HG02870 (cell line): ENCODE results near the gene C11orf42.
"Not testable (repeated sequence)": the region's sequence is repeated elsewhere in the genome, so short reads cannot be mapped to it uniquely, and the experiment has no call there.

Source experiments
- ATAC-seq: cut with Tn5 transposase; IDR thresholded peaks from one replicate; pipeline ENCODE4 v1.9.1; 2021; ENCODE audit warnings: mild to moderate bottlenecking, moderate library complexity; ENCODE audit not compliant: unreplicated experiment

The C11orf42 gene

DNA sequence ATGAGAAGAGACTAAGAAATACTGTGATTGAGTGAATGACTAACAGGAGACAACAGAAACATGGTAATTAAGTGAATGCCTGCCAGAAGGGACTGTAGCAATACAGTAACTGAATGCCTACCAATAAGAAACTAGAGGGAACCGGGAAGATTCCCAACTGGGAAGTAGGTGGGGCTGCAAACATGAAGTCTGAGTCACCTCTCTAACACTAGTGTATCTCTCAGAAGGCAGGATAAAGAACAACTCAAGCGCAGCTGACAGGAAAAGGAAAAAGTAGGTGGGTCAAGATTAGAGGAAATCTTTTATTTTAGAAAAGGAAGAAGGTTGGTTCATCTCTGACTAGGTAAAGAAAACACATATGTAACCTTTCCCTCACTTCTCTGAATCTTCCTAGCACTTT lies 14.0 kb downstream of the C11orf42 start:
- ATAC-seq, result no peak

DNA sequence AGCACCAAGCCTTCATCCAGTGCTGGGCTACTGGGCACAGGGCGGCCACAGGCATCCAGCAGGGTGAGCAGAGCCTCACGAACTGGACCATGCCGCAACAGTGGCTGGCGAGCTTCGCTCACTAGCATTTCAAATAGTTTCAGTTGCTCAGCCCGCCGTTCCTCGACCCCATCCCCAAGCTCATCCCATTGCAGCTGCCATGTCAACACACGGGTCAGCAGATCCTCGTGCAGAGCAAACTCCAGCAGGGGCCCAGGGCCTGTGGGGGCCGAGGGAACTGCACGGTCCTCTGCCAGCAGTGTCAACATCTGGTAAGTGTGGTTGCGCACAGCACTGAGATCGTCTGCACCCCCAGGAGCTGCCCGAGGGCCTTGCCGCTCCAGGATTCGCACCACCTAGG lies 18.5 kb downstream of the C11orf42 start:
- ATAC-seq, result no peak

DNA sequence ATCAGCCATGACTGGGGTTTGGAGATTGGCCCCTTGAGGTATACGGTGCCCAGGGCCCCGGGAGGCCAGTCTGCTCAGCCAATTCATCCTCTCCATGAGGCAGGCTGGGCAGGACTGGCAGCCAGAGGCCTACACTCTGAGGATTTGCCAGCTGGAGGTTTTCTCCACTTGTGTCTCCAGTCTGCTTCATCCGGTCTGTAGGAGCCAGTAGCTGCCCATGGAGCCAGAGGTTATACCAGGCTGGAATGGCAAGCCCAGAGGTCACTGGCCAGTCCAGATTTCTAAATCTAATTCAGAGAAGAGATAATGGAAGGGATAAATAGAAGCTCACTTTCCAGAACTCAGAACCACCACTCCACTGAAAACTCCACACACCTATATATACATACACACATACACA lies 19.1 kb downstream of the C11orf42 start:
- no peak for ATAC-seq

DNA sequence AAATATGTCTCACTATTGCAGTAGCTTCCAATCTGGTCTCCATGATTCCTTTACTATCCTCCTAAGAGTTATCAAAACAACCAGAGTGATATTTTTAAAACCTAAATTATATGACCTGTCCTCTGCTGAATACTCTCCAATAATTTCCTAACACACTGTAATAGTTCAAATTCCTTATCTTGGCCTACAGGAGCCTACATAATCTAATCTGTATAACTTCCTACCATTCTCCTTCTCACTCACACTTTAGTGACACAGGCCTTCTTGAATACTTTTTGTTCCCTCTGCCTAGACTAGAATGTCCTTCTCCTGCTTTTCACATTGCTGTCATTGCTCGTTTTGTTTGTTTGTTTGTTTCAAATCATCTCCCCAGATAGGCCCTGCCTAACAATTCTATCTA lies 19.7 kb downstream of the C11orf42 start:
- no peak for ATAC-seq

DNA sequence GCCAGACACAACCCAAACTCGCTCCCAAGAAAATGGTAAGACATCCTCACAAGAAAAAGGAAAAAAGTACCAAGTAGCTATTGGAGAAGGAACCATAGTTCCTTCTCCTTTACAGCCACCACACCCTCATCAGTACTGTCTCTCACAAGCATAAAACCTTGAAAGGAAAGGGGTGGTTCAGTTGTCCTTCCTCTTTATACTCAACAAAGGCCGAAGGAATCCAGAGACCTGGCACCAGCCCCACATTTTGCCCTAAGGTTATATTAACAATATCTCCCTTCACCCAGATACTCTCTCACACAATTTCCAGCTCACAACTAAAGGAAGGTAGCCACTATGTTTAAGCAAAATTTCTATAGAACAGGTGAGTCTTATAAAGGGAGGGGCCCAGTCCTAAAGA lies 20.5 kb downstream of the C11orf42 start:
- ATAC-seq, result no peak

DNA sequence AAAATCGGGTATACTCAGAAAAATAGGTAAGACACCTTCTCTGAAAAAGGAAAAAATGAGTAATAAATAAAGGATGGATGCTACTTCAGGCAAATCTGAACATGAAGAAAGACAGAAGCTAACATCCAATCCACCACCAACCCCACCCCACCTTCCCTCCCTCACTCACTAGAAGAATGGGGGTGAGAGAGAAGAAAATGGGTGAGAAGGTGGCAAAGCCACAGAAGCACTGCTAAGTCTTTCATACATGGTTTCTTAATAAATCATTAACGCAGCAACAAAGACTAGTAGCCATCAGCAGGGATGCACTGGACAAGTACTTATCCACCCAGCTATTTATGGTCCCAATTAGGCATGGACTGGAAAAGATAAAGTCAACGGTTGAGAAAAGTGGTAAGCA lies 23.2 kb downstream of the C11orf42 start:
- no peak for ATAC-seq

DNA sequence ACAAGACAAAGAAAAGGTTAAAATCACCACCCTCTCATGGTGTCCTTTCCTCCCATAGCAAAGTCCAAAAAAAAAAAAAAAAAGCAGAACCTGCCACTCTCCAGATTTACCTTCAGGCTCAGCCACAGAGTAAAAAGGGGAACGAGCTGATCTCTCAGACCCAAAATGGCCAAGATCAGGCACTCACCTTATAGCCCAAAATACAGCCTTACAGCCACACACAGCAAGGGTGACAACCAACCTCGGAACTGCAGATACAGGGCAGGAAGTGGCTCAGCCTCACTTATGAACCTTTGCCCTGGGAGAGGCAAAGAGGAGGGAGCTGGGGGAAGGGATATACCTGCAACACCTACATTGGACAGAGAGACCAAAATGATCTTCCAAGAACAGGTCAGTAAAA lies 24.6 kb downstream of the C11orf42 start:
- no peak for ATAC-seq

DNA sequence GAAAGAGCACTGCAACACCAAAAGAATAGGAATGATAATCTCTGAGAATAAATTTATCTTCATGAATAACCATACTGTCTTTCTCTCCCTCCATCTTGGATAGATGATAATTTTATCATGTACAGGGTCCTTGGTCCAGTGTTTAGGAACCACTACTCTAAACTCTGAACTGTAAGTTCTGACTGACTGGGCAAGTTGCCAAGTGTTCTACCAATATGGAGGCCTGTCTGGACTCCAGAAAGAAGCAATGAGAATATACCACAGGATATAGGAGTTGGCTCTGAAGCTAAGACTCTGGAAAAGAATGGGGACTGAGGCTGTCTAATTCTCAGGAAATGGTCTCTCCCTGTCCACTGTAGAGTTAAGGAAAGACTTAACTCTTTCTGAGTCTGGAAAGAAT lies 27.5 kb downstream of the C11orf42 start:
- ATAC-seq, result no peak

DNA sequence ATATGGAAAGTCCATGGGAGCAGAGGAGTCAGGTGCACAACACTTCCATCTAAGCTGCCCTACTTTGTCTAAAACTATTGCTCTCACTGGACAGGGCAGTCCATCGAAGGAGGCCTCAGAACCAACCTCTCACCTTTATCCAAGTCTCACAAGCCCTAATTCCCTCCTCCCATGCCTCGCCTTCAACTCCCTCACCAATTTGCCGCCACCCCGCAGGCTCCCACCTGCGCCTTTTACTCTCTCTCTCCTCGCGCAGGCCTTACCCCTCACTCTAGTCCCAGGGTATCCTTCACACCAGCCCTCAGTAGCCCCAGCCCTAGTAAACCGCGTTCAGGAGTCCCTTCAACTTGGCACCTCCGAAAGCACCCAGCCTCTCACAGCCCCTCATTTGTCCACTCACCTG lies 28.6 kb downstream of the C11orf42 start:
- ATAC-seq, result no peak

DNA sequence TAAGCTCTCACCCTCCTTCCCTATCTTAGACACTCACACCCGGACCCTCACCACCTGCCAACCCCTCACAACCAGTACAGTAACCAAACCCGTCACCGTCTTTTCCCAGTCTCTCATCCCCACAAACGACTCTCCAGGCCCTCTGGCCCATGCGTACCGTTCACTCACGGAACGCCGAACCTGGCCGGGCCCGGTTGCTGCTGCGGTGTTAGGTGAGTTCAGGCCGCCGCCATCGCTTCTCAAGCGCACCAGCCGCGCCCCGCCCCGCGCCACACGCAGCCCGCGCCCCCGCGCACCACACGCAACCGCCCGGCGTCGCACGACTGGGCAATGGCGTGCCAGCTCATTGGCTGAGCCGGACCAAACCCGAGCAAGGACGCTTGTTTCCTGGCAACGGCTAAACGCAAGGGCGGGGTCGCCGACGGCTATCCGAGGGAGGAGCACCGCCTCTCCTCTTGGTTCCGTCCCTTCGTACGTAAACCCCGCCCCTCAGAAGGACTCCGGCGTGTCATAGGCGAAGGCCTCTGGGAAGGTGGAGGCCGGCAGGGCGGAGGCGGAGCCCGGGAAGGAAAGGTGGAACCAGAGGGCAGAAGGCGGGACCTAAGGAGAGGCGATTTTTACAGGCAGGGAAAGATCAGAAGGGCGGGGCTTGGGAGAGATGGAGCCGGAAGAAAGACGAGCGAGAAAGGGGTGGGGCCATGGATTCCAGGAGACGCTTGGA lies 29.2 kb downstream of the C11orf42 start, which contains the start of gene FHIP1B:
Gene FHIP1B, minus strand, starts transcription at position 250 of the 721 bp plus-strand sequence. CDS start 10,120 bp downstream, outside the sequence.
- peak; percentile 93 for ATAC-seq

DNA sequence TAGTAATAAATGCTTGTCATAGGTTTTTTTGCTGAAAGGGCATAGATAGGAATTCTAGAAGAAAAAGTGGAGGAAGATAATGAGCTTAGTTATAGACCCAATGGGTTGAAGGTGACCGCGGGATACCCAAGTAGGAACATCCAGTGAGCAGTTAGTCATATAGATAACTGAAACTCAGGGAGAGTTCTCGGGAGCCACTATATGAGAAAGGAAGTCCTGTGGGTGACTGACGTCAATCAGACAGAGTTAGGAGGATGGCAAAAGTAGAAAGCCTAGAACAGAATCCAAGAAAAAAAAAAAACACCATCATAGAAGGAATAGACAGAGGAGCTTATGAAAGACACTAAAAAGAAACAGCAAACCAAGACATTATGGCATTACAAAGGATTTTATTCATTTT lies 31.9 kb downstream of the C11orf42 start:
- ATAC-seq, result no peak

DNA sequence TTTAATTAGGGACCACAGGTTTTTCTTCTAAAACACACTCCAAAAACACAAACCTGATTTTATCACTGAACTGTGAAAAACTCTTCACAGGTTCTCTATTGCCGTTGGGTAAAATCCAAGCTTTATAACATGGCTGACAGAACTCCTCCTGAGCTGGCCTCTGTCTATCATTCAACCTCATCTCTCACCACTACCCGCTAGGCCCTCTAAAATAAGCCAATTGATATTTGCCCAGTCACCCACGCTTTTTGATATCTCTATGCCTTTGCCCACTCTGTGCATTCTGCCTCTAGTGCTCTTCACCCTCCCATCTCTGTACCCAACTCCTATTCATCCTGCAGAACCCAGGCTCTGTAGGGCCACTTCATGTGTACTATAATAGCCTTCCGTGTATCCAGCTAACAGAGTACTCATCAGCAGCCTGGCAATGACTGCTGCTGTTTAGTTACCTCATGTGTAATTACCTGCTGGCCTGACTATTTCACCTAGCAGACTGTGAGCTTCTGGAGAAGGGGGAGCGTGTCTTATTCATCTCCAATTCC lies 32.5 kb downstream of the C11orf42 start:
- no peak for ATAC-seq

DNA sequence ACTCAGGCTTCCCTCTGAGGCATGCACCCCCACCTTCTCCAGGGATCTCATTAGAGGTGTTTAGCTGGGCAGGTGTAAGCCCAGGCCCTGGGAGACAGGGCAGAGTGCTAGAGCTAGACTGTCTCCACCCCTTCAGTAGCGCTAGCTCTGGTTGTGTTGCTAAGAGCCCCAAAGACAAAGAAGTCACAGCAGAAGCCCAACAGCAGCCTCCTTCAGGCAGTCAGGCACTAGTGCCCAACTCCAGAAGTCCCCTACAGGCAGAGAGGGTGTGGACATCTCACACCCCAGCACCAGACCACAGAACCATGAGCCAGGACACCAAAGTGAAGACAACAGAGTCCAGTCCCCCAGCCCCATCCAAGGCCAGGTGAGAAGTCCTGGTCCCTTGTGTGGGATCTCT lies 33.5 kb downstream of the C11orf42 start, which contains the start of gene CNGA4:
Gene CNGA4, plus strand, starts transcription at position 188 of the 400 bp plus-strand sequence. Its CDS starts 118 bp downstream, at position 306.
- ATAC-seq, result no peak

DNA sequence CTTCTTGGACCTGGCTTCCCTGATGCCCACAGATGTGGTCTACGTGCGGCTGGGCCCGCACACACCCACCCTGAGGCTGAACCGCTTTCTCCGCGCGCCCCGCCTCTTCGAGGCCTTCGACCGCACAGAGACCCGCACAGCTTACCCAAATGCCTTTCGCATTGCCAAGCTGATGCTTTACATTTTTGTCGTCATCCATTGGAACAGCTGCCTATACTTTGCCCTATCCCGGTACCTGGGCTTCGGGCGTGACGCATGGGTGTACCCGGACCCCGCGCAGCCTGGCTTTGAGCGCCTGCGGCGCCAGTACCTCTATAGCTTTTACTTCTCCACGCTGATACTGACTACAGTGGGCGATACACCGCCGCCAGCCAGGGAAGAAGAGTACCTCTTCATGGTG lies 34.8 kb downstream of the C11orf42 start:
- ATAC-seq, result no peak

DNA sequence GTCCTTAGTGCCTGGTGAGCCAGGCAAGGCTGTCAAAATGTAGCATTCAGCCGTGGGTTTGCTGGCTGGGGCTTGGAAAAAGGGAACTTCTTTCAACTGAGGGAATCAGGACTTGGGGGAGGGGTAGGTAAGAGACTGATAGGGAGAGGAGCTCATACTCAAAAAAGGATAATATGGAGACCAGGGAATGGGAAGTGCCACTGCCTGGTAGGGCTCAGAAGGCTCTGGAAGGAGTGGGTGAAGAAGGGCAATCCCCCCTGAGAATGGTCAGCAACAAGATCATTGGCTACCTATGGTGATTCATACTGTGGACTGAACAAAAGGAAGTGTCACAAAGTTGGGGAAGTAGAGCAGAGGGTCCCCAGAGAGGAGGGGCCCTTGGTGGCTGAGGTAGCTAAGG lies 35.4 kb downstream of the C11orf42 start:
- no peak for ATAC-seq

DNA sequence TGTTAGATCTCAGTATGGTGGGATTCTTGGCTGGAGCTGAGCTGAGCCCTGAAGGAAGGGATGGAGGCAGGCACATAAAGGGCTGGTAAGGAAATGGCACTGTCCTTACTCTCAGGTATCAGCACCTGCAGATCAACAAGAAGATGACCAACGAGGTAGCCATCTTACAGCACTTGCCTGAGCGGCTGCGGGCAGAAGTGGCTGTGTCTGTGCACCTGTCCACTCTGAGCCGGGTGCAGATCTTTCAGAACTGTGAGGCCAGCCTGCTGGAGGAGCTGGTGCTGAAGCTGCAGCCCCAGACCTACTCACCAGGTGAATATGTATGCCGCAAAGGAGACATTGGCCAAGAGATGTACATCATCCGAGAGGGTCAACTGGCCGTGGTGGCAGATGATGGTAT lies 36.0 kb downstream of the C11orf42 start:
- ATAC-seq, result no peak

DNA sequence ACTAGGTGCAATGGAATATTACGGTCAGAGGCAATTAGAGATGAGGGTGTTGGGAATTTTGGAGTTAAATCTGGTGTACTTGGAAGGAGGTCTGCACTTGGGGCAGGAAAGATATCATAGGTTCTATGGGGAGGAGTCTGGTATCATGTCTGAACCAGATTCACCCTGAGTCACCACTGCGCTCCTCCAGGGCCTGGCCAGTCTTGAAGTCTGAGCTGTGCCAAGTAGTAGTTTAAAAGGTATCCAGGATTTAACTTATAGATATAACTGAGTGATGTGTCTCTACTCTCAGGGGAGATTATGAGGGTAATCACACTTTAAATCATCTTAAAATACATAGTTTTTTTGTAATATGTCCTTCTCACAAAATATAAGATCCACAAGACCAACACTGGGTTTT lies 40.2 kb downstream of the C11orf42 start:
- no peak for ATAC-seq

DNA sequence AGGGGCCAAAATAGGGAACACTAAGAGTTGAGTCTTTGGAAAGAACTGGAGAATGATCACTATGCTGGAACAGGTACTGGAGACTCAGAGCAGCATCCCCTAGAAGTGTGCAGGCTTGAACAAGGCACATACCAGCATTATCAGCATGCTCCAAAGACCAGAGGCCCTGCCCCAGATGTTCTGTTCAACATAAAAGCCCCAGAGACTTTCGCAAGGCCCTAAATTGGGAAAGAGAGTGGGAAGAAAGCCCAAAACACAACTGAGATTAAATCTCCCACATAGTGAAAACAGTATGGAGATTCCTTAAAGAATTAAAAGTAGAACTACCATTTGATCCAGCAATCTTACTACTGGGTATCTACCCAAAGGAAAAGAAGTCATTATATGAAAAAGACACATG lies 42.9 kb downstream of the C11orf42 start:
- ATAC-seq, result no peak

DNA sequence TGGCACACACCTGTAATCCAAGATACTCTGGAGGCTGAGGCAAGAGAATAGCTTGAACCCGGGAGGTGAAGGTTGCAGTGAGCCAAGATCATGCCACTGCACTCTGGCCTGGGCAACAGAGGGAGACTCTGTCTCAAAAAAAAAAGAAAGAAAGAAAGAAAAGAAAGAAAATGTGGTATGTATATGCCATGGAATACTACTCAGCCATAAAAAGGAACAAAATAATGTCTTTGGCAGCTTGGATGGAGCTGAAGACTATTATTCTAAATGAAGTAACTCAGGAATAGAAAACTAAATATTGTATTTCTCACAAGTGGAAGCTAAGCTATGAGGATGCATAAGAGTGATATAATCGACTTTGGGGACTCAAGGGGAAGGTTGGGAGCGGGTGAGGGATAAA lies 43.5 kb downstream of the C11orf42 start:
- not testable (repeated sequence) for ATAC-seq

DNA sequence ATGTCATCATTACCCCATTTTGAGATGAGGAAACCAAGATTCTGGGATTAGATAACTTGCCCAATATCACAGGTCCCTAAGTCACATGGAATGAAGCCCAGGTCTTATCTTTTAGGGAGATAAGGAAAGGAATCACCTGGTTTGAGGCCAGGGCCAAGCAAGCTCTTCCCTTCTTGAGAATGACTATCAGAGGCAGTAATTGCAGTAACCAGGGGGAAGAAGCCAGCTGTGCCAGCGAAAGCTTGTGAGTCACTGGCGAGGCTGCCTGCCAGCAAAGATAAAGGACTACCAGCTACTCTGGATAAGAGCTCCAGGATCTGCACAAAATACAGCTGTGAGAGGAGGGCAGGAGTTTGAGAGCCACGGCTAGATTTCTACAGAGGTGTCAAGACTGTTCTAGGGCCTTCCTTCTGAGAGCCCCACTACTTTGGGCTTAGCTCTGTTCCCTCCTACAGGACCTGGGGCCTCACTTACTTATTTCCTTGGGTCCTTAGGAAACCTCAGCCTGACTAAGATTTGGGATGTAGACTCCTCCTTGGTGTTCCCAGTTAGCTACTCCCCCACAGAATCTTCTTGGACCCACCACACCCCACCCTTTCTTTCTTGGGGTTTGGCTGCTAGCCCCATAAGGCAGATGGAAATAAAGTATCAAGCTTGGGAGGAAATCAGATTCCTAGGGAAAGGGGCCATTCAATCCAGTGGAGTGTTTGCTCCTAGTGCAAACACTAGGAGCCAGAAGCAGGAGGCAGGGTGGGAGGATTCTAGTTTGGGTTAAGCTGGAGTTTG lies 44.6 kb downstream of the C11orf42 start:
- no peak for ATAC-seq

DNA sequence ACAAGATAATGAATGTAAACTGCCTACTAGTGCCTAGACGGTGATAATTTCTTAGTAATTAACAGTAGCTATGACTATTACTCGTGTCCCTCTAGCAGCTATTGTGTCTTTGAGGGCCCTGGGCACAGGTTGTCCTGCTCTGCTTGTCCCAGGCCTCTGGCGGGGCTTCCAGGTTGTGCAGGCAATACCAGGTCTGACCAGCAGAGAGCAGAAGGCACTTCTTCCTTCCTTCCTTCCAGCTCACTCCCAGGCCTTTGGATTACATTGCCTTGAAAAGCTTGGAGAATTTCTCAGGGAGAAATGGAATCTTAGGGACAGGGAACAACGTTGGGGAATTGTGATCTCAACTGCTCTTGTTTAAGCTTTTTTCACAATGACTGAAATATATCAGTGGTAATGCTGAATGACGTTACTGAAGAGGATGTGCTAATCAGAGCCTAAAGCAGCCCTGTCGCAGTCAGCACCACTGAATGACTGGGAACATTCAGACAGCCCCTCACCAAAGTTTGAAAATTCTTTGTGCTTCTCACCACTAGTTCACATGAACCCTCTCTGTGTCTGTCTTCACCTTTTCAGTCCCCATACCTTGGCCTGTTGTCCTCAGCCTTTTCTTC lies 45.9 kb downstream of the C11orf42 start:
- peak; percentile 65 for ATAC-seq
